HG02678 (cell line): ENCODE measurements around the gene MARCHF10.

Experiments used
- ATAC-seq: cut with Tn5 transposase; IDR thresholded peaks from one replicate; pipeline ENCODE4 v1.9.1; 2021; ENCODE audit warnings: mild to moderate bottlenecking, moderate library complexity; ENCODE audit not compliant: unreplicated experiment

Gene MARCHF10

GRCh38 chr17:62720126-62720850 is 87.8 kb downstream of the MARCHF10 start:
- no peak for ATAC-seq

- no peak for ATAC-seq
Measured at GRCh38 chr17:62719586-62719985, 88.5 kb downstream of the MARCHF10 start.

- no peak for ATAC-seq
Measured at GRCh38 chr17:62718429-62718828, 89.7 kb downstream of the MARCHF10 start.

- ATAC-seq = no peak
Measured at GRCh38 chr17:62717889-62718288, 90.2 kb downstream of the MARCHF10 start.

- ATAC-seq = no peak
Measured at GRCh38 chr17:62717589-62717855, 90.6 kb downstream of the MARCHF10 start.

GRCh38 chr17:62716834-62717588 is 91.1 kb downstream of the MARCHF10 start:
- no peak for ATAC-seq

GRCh38 chr17:62715882-62716390 is 92.2 kb downstream of the MARCHF10 start:
- ATAC-seq = no peak

- no peak for ATAC-seq
Measured at GRCh38 chr17:62714016-62714777, 93.9 kb downstream of the MARCHF10 start.

- ATAC-seq = no peak
Measured at GRCh38 chr17:62713086-62713881, 94.8 kb downstream of the MARCHF10 start.

GRCh38 chr17:62712171-62712581 is 95.9 kb downstream of the MARCHF10 start:
- ATAC-seq = no peak

GRCh38 chr17:62708587-62708986 is 99.5 kb downstream of the MARCHF10 start:
- no peak for ATAC-seq

- no peak for ATAC-seq
Measured at GRCh38 chr17:62707425-62707739, 100.7 kb downstream of the MARCHF10 start.

- no peak for ATAC-seq
Measured at GRCh38 chr17:62706598-62707424, 101.3 kb downstream of the MARCHF10 start.

- no peak for ATAC-seq
Measured at GRCh38 chr17:62705778-62706597, 102.1 kb downstream of the MARCHF10 start.

- no peak for ATAC-seq
Measured at GRCh38 chr17:62705156-62705777, 102.8 kb downstream of the MARCHF10 start.

GRCh38 chr17:62704381-62704971 is 103.6 kb downstream of the MARCHF10 start:
- ATAC-seq = no peak

- peak; percentile 87 for ATAC-seq
Measured at GRCh38 chr17:62703776-62704380, 104.2 kb downstream of the MARCHF10 start.

- no peak for ATAC-seq
Measured at GRCh38 chr17:62703261-62703775, 104.8 kb downstream of the MARCHF10 start.
